ENCODE data around the gene SHC2.

SHC2 gene

GRCh38 chr19:377801-378581, 82.8 kb downstream of the SHC2 start:
- H3K4me3 ChIP-seq (replicated peaks in 1 of 2; ENCODE audit: low read depth in 2 of 2, low read length in 2 of 2) = no peak overlapping the region
- no peak for DNase-seq (ENCODE audit: low read depth in 2 of 2)
- TF ChIP-seq, protein P1, sequence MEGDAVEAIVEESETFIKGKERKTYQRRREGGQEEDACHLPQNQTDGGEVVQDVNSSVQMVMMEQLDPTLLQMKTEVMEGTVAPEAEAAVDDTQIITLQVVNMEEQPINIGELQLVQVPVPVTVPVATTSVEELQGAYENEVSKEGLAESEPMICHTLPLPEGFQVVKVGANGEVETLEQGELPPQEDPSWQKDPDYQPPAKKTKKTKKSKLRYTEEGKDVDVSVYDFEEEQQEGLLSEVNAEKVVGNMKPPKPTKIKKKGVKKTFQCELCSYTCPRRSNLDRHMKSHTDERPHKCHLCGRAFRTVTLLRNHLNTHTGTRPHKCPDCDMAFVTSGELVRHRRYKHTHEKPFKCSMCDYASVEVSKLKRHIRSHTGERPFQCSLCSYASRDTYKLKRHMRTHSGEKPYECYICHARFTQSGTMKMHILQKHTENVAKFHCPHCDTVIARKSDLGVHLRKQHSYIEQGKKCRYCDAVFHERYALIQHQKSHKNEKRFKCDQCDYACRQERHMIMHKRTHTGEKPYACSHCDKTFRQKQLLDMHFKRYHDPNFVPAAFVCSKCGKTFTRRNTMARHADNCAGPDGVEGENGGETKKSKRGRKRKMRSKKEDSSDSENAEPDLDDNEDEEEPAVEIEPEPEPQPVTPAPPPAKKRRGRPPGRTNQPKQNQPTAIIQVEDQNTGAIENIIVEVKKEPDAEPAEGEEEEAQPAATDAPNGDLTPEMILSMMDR (IDR thresholded peaks at IDR 0.05; ENCODE audit: low read depth, low read length) = no peak

DNA sequence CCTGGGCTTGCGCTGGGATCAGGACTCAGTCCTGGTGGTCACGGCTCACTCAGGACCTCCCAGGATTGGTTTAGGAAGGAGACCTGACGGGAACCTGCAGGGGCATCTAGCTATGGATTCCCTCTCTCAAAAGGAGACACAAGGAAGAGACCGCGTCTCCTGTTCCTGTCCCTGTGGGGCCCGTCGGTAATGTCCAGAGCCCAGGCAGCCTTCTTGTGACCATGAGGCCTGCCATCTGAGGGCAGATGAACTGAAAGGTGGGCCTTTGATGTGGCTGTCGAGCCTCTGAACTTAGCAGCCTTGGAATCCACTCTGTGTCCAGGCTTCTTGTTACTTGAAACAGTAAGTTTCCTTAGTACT, 84.7 kb downstream of the SHC2 start:
- no peak for DNase-seq (ENCODE audit: low read depth in 2 of 2)
- H3K4me3 ChIP-seq (replicated peaks in 1 of 2; ENCODE audit: low read depth in 2 of 2, low read length in 2 of 2) = no peak overlapping the region
- TF ChIP-seq, protein P1 (IDR thresholded peaks at IDR 0.05; ENCODE audit: low read depth, low read length) = no peak

DNA sequence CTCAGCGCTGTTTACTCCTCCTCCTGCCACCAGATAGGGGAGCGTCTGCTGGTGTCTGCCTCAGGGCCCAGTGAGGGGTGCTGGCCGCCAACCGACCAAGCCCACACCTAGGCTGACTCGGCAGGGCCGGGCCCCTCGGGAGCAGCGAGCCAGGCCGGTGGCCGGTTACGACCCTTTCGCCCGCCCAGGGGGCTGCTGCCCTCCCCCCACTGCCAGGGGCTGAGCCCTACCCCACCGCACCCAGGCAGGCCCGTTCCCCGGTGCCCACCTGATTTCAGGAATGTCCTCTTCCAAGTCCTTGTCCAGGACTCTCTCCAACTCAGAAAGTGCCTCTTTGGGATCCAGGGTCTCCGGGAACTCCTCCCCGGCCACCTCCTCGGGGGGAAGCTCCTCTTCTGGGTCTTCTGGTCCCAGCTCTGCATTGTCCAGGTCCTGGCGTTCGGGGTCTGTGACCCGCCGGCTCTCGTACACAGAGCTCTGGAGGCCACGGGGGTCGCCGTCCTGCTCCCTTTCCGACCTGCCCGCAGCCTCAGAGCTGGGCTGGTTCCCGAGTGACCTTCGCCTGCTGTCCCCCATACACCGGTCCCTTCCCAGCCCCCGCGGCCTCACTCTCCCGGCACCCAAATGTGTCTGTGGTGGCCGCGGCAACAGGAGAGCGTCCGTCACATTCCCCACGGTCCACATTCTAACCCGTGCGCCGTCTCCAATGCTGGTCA, 85.3 kb downstream of the SHC2 start:
- no peak overlapping the region for H3K4me3 ChIP-seq (replicated peaks in 1 of 2; ENCODE audit: low read depth in 2 of 2, low read length in 2 of 2)
- DNase-seq (ENCODE audit: low read depth in 2 of 2) = no peak
- TF ChIP-seq, protein P1 (IDR thresholded peaks at IDR 0.05; ENCODE audit: low read depth, low read length) = no peak

DNA sequence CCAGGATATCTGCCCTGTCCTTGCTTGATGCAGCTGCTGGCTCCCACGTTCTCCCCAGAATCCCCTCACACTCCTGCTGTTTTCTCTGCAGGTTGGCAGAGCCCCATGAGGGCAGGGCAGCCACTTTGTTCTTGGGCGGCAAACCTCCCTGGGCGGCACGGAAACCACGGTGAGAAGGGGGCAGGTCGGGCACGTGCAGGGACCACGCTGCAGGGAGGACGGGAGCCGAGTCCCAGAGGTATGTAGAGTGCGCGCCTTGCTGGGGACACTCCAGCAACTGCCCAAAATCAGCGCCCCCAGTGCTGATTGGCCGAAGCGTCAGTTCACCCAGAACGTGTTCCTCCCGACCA, 86.0 kb downstream of the SHC2 start:
- no peak for DNase-seq (ENCODE audit: low read depth in 2 of 2)
- H3K4me3 ChIP-seq (replicated peaks in 1 of 2; ENCODE audit: low read depth in 2 of 2, low read length in 2 of 2) = no peak overlapping the region
- TF ChIP-seq, protein P1 (IDR thresholded peaks at IDR 0.05; ENCODE audit: low read depth, low read length) = no peak

- no peak overlapping the region for H3K4me3 ChIP-seq (replicated peaks in 1 of 2; ENCODE audit: low read depth in 2 of 2, low read length in 2 of 2)
- TF ChIP-seq, protein P1 (IDR thresholded peaks at IDR 0.05; ENCODE audit: low read depth, low read length) = no peak
- no peak for DNase-seq (ENCODE audit: low read depth in 2 of 2)
Observed at GRCh38 chr19:374183-374885, 86.5 kb downstream of the SHC2 start.

- no peak overlapping the region for H3K4me3 ChIP-seq (replicated peaks in 1 of 2; ENCODE audit: low read depth in 2 of 2, low read length in 2 of 2)
- TF ChIP-seq, protein P1 (IDR thresholded peaks at IDR 0.05; ENCODE audit: low read depth, low read length) = no peak
- DNase-seq (ENCODE audit: low read depth in 2 of 2) = no peak
Observed at GRCh38 chr19:373391-374182, 87.2 kb downstream of the SHC2 start.

Data from cardiac fibroblast (primary cell).